HepG2 (cell line): ENCODE measurements around the gene ENTPD6. TPM values are rescaled to one million over a fixed set of nuclear protein-coding genes. Genes with fewer than 3 reads are reported as not detected.

Experiments used
- ATAC-seq: fragments of 200-7000 bp; cut with Tn5 transposase; 3 replicates; pipeline ENCODE4 v1.9.1; 2020; ENCODE audit warnings: mild to moderate bottlenecking, moderate library complexity
- BruUV-seq: library from RNA; stranded (reverse); fragments of 400-500 nt; replicated peaks from 2 replicates; lab custom pipeline; 2021; lab: Mats Ljungman, UMichigan
- CTCF ChIA-PET: fragments of 300-600 bp; formaldehyde crosslinking; extraction: SDS; loops from one replicate; lab custom pipeline; 2021; ENCODE audit warnings: low total read pairs, inconsistent platforms, low intra/inter-chr PET ratio; lab: Yijun Ruan, JAX
- POLR2A ChIA-PET: fragments of 350-600 bp; sonication (Branson Sonifier 250); formaldehyde crosslinking; loops from one replicate; lab custom pipeline; 2020; ENCODE audit warnings: antibody characterized with exemption, inconsistent platforms; lab: Yijun Ruan, JAX
- DNase-seq: peaks from one replicate; pipeline ENCODE4 v3.0.0-alpha.2; 2015; ENCODE audit warnings: low spot score
- FAIRE-seq: peaks from 3 replicates; lab custom pipeline; 2011; peaks lifted over from hg19 to GRCh38; lab: Jason Lieb, UNC
- H2AFZ ChIP-seq: one replicate; pipeline ENCODE4 v1.6.1; 2011; ENCODE audit warnings: low read length, inconsistent platforms
- H3K27ac ChIP-seq: fragments of 300-600 bp; 3 replicates; pipeline ENCODE4 v1.8.0; 2011; ENCODE audit warnings: mixed run types, mild to moderate bottlenecking, mixed read lengths, low read length, inconsistent platforms; ENCODE audit not compliant: insufficient read depth; ENCODE audit errors: extremely low read length
- H3K27me3 ChIP-seq, 2 experiments: fragments of 200-600 bp in 1 of 2; 2 replicates in 1 of 2; 3 replicates in 1 of 2; pipeline versions ENCODE4 v1.6.0 to v1.8.0; 2011; ENCODE audit warnings: low read length in 2 of 2, mild to moderate bottlenecking in 2 of 2, moderate library complexity in 2 of 2, inconsistent platforms in 1 of 2; ENCODE audit not compliant: insufficient read depth in 2 of 2, control insufficient read depth in 1 of 2
- H3K36me3 ChIP-seq, 2 experiments: fragments of 200-600 bp in 1 of 2; replicated peaks in 1 of 2; 2 replicates in 1 of 2; 3 replicates in 1 of 2; pipeline versions ENCODE4 v1.5.1 to v1.8.0; 2011; ENCODE audit warnings: low read length in 2 of 2, inconsistent platforms in 1 of 2; ENCODE audit not compliant: insufficient read depth in 2 of 2, control insufficient read depth in 1 of 2
- H3K4me1 ChIP-seq: 2 replicates; pipeline ENCODE4 v1.5.1; 2012; ENCODE audit warnings: low read length, inconsistent platforms; ENCODE audit not compliant: insufficient read depth
- H3K4me2 ChIP-seq: 2 replicates; pipeline ENCODE4 v1.6.0; 2011; ENCODE audit warnings: low read depth, low read length, inconsistent platforms
- H3K4me3 ChIP-seq, 3 experiments: fragments of 200-600 bp in 1 of 3; sonication (generic), shearing (Covaris generic) in 1 of 3; replicated peaks in 1 of 3; 2 replicates each; pipeline ENCODE4 v1.5.1; 2011 to 2016; ENCODE audit warnings: low read length in 3 of 3, inconsistent platforms in 2 of 3, low read depth in 2 of 3, mild to moderate bottlenecking in 2 of 3, control low read depth in 1 of 3, mixed read lengths in 1 of 3; ENCODE audit not compliant: insufficient read depth in 1 of 3
- H3K79me2 ChIP-seq: one replicate; pipeline ENCODE4 v1.6.1; 2011; ENCODE audit warnings: low read length, inconsistent platforms; ENCODE audit not compliant: insufficient read depth
- H3K9ac ChIP-seq: 2 replicates; pipeline ENCODE4 v1.6.0; 2011; ENCODE audit warnings: mild to moderate bottlenecking, low read depth, low read length, inconsistent platforms; ENCODE audit not compliant: insufficient read depth
- H3K9me3 ChIP-seq: 2 replicates; pipeline ENCODE4 v1.5.1; 2012; ENCODE audit warnings: mild to moderate bottlenecking, low read length
- H4K20me1 ChIP-seq: 2 replicates; pipeline ENCODE4 v1.6.0; 2011; ENCODE audit warnings: inconsistent platforms, mild to moderate bottlenecking, low read length, moderate library complexity; ENCODE audit not compliant: insufficient read depth
- HMGA1 ChIP-seq: sonication (generic); formaldehyde crosslinking; conservative IDR thresholded peaks from 2 replicates; pipeline ENCODE4 v1.4.0; 2020; ENCODE audit warnings: missing genetic modification reagents
- IKZF4 ChIP-seq: sonication (generic); formaldehyde crosslinking; IDR thresholded peaks from 2 replicates; pipeline ENCODE4 v1.5.1; 2020; ENCODE audit warnings: borderline replicate concordance, mild to moderate bottlenecking, low read depth, missing genetic modification reagents; ENCODE audit errors: not compliant biosample characterization
- KDM4B ChIP-seq: sonication (generic); formaldehyde crosslinking; IDR thresholded peaks from 2 replicates; pipeline ENCODE4 v1.4.0; 2020; ENCODE audit warnings: missing genetic modification reagents
- MXD3 ChIP-seq: IDR thresholded peaks from 2 replicates; pipeline ENCODE4 v1.6.1; 2016; ENCODE audit warnings: mild to moderate bottlenecking, missing biosample characterization, missing genetic modification reagents
- PAF1 ChIP-seq: IDR thresholded peaks from 2 replicates; pipeline ENCODE4 v1.6.1; 2016; ENCODE audit warnings: missing genetic modification reagents, missing compliant biosample characterization
- RAD21 ChIP-seq: fragments of 450-650 bp; formaldehyde crosslinking; IDR thresholded peaks from 2 replicates; pipeline ENCODE4 v1.5.0; 2020; ENCODE audit warnings: mild to moderate bottlenecking
- RXRA ChIP-seq: sonication (generic); formaldehyde crosslinking; IDR thresholded peaks from 2 replicates; pipeline ENCODE4 v1.5.1; 2020; ENCODE audit warnings: missing genetic modification reagents
- SP1 ChIP-seq, 2 experiments: fragments of 450-650 bp in 1 of 2; sonication (generic) in 1 of 2; formaldehyde crosslinking in 1 of 2; IDR thresholded peaks; 2 replicates each; pipeline versions ENCODE4 v1.4.0 to v1.6.1; 2016 to 2020; ENCODE audit warnings: missing genetic modification reagents in 1 of 2
- ZFP37 ChIP-seq: sonication (generic); formaldehyde crosslinking; IDR thresholded peaks from 2 replicates; pipeline ENCODE4 v1.4.0; 2020; ENCODE audit warnings: missing genetic modification reagents, borderline replicate concordance
- ZNF264 ChIP-seq: sonication (generic); formaldehyde crosslinking; IDR thresholded peaks from 2 replicates; pipeline ENCODE4 v1.4.0; 2020; ENCODE audit warnings: missing genetic modification reagents
- ZNF3 ChIP-seq: IDR thresholded peaks from 2 replicates; pipeline ENCODE4 v1.7.0; 2017; ENCODE audit warnings: inconsistent platforms
- ZNF800 ChIP-seq: sonication (generic); formaldehyde crosslinking; IDR thresholded peaks from 2 replicates; pipeline ENCODE4 v1.4.0; 2020; ENCODE audit warnings: missing genetic modification reagents
- WGBS: methylation state at CpG from one replicate; pipeline ENCODE4 v1.1.6; 2017; ENCODE audit warnings: low lambda C conversion rate; 5-methylcytosine and 5-hydroxymethylcytosine counted together
- in situ Hi-C: cut with HindIII; loops from 2 replicates; pipeline ENCODE4 v1.10.0; 2017; ENCODE audit warnings: low pct_unique_long_range_greater_than_20kb; ENCODE audit not compliant: extremely low pct_ligation_motif_present
- intact Hi-C: fragments of 100-400 bp; cut with micrococcal nuclease; formaldehyde crosslinking; loops from one replicate; pipeline ENCODE4 v1.10.0; 2022; ENCODE audit not compliant: unreplicated experiment
- polyA plus RNA-seq, 8 experiments: library from polyadenylated mRNA; depleted of rRNA in 3 of 8; stranded (reverse) in 7 of 8; unstranded in 1 of 8; fragments of >200 nt; fragmentation: Illumina TruSeq in 4 of 8; extraction: Trizol in 4 of 8; gene quantifications; 2 replicates each; pipeline versions ENCODE4 v1.2.1 to v1.2.3, GENCODE V29; 2011 to 2016; ENCODE audit warnings: low read depth in 4 of 8, missing spikeins in 1 of 8, mixed read lengths in 1 of 8; ENCODE audit not compliant: insufficient read depth in 1 of 8
- total RNA-seq, 5 experiments: library from RNA; depleted of rRNA; stranded (reverse); fragments of >200 nt; fragmentation: Illumina TruSeq; extraction: Trizol; gene quantifications; 2 replicates each; pipeline ENCODE4 v1.2.3, GENCODE V29; 2016; ENCODE audit warnings: low read depth in 1 of 5
- TF ChIP-seq, protein P1 (sequence below): sonication (generic); formaldehyde crosslinking; IDR thresholded peaks from 2 replicates; pipeline ENCODE4 v1.5.0; 2020; ENCODE audit warnings: mild to moderate bottlenecking, missing genetic modification reagents, moderate library complexity
- TF ChIP-seq, protein P2 (sequence below): sonication (generic); formaldehyde crosslinking; IDR thresholded peaks from 2 replicates; pipeline ENCODE4 v1.4.0; 2020; ENCODE audit warnings: mild to moderate bottlenecking, missing genetic modification reagents, borderline replicate concordance
- TF ChIP-seq, protein P3 (sequence below): sonication (generic); formaldehyde crosslinking; IDR thresholded peaks from 2 replicates; pipeline ENCODE4 v1.5.0; 2020; ENCODE audit warnings: missing genetic modification reagents

Gene ENTPD6
- total and polyA plus RNA-seq, 2 of the 13 experiments (the other 11 are each of a cell fraction or from before 2014, with no cell fraction given): 164 to 172 TPM

DNA sequence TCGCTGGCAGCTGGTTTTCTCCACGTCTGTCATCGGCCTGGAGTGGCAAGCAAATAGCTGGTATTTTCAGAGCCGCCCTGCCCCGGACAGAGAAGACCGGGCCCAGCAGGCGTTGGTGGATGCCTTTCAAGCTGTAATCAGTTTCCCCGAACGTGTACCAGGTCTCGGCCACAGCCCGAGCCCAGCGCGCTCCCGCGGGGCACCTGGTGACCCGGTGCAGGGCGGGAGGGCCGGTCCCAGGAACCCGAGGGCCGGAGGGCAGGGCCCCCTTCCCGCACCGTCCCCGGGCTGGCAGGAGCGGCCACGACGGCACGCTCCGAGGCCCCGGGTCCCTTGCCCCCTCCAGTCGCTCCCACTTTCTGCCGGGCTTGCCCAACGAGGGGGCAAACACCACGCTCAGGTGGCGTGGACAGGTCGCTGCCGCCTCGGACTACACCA lies 52.0 kb downstream of the ENTPD6 start:
- 0% methylated on average over 18 of the region's 37 CpGs for WGBS
- no peak for FAIRE-seq
- peaks cover 1 to 16% of the 10 kb centered on the region in 2 experiments; a peak in 2 of 5 replicates for H3K27me3 ChIP-seq
- no peak overlapping the region for H2AFZ ChIP-seq
- POLR2A ChIA-PET: interaction anchor here (0.8 to 3.6 kb wide), 30 partner anchors 8 to 449 kb away, joined by 3 to 72 read pairs (median 5); partner anchors contain the start of genes ABHD12, APMAP, ENTPD6 and GINS1
- peak overlapping the region; percentile 81 for H3K9ac ChIP-seq
- H3K36me3 ChIP-seq: no peaks in the 10 kb centered on the region
- DNase-seq: no peak
- ATAC-seq: peak; percentile 76
- H3K9me3 ChIP-seq: no peaks in the 10 kb centered on the region
- in situ Hi-C loops (no loop called here), intact Hi-C loops (loop anchor here (1.0 to 2.0 kb wide), 4 partner anchors 10 to 51 kb away; no protein-coding TSS in a partner anchor)
- no peaks in the 10 kb centered on the region for H4K20me1 ChIP-seq
- peak overlapping the region; percentile 60 for H3K27ac ChIP-seq
- peaks cover 53% of the 10 kb centered on the region for H3K4me1 ChIP-seq
- TSS peak; percentile 78 for BruUV-seq
- CTCF ChIA-PET: interaction anchor here (1.3 to 2.6 kb wide), 3 partner anchors 24 to 253 kb away, joined by 3 to 11 read pairs (median 3); no protein-coding TSS in a partner anchor
- peak overlapping the region; percentile 67 to 93 (median 69) for H3K4me3 ChIP-seq
- H3K4me2 ChIP-seq: peak overlapping the region; percentile 100
- H3K79me2 ChIP-seq: peaks cover 37% of the 10 kb centered on the region
- TF ChIP-seq MXD3 (CRISPR knock-in tag) (no peak), RAD21 (CRISPR knock-in tag) (0 out of 2 replicates have a peak, but pooled peaks have one; percentile 14), ZFP37 (CRISPR knock-in tag) (0 out of 2 replicates have a peak, but pooled peaks have one; percentile 58), ZNF3 (CRISPR knock-in tag) (peak; percentile 8; the same call in 1 of the 2 replicates), HMGA1 (CRISPR knock-in tag) (no peak), ZNF800 (CRISPR knock-in tag) (peak; percentile 86; the same call in 1 of the 2 replicates), SP1 (IDR thresholded peaks at IDR 0.05) (no peak), SP1 (CRISPR knock-in tag; IDR thresholded peaks at IDR 0.05) (no peak), ZNF264 (CRISPR knock-in tag) (no peak; the same call in 1 of the 2 replicates), RXRA (no peak), KDM4B (CRISPR knock-in tag) (no peak), PAF1 (CRISPR knock-in tag) (no peak), IKZF4 (CRISPR knock-in tag) (peak; percentile 81)
- TF ChIP-seq, protein P1, sequence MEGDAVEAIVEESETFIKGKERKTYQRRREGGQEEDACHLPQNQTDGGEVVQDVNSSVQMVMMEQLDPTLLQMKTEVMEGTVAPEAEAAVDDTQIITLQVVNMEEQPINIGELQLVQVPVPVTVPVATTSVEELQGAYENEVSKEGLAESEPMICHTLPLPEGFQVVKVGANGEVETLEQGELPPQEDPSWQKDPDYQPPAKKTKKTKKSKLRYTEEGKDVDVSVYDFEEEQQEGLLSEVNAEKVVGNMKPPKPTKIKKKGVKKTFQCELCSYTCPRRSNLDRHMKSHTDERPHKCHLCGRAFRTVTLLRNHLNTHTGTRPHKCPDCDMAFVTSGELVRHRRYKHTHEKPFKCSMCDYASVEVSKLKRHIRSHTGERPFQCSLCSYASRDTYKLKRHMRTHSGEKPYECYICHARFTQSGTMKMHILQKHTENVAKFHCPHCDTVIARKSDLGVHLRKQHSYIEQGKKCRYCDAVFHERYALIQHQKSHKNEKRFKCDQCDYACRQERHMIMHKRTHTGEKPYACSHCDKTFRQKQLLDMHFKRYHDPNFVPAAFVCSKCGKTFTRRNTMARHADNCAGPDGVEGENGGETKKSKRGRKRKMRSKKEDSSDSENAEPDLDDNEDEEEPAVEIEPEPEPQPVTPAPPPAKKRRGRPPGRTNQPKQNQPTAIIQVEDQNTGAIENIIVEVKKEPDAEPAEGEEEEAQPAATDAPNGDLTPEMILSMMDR (CRISPR knock-in tag): no peak
- TF ChIP-seq, protein P2, sequence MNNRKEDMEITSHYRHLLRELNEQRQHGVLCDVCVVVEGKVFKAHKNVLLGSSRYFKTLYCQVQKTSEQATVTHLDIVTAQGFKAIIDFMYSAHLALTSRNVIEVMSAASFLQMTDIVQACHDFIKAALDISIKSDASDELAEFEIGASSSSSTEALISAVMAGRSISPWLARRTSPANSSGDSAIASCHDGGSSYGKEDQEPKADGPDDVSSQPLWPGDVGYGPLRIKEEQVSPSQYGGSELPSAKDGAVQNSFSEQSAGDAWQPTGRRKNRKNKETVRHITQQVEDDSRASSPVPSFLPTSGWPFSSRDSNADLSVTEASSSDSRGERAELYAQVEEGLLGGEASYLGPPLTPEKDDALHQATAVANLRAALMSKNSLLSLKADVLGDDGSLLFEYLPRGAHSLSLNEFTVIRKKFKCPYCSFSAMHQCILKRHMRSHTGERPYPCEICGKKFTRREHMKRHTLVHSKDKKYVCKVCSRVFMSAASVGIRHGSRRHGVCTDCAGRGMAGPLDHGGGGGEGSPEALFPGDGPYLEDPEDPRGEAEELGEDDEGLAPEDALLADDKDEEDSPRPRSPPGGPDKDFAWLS (CRISPR knock-in tag): no peak
- TF ChIP-seq, protein P3, sequence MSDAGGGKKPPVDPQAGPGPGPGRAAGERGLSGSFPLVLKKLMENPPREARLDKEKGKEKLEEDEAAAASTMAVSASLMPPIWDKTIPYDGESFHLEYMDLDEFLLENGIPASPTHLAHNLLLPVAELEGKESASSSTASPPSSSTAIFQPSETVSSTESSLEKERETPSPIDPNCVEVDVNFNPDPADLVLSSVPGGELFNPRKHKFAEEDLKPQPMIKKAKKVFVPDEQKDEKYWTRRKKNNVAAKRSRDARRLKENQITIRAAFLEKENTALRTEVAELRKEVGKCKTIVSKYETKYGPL (CRISPR knock-in tag): no peak
